ENCODE measurements around the gene ZNF23. TPM values are rescaled to one million over a fixed set of nuclear protein-coding genes. Genes with fewer than 3 reads are reported as not detected.

The ZNF23 gene
- total RNA-seq, 1 donor from 2014 or later: 18.2 TPM

- Mint-ChIP-seq H3K27me3 (ENCODE audit: insufficient read depth, low read depth) (no peaks in the 10 kb centered on the region), H3K36me3 (no peaks in the 10 kb centered on the region), H3K4me1 (peaks cover 13% of the 10 kb centered on the region), H3K4me3 (peak overlapping the region; percentile 92), H3K9me3 (no peaks in the 10 kb centered on the region), H3K27ac (peak overlapping the region; percentile 68)
- peaks cover 5% of the 10 kb centered on the region for H3K4me1 ChIP-seq
- peak overlapping the region; percentile 62 for H3K27ac ChIP-seq
- peak overlapping the region; percentile 74 for H3K9ac ChIP-seq
- DNase-seq (ENCODE audit: low spot score): peak; percentile 87
- no peaks in the 10 kb centered on the region for H3K27me3 ChIP-seq
- H3K4me2 ChIP-seq: peak overlapping the region; percentile 75
- H3K79me2 ChIP-seq (ENCODE audit: low read depth): peaks cover 9% of the 10 kb centered on the region
- H2AFZ ChIP-seq (replicated peaks): peak overlapping the region; percentile 98
- H3K36me3 ChIP-seq: no peaks in the 10 kb centered on the region
- peak overlapping the region; percentile 81 for H3K4me3 ChIP-seq
- H4K20me1 ChIP-seq (ENCODE audit: low read depth): no peaks in the 10 kb centered on the region
- no peaks in the 10 kb centered on the region for H3K9me3 ChIP-seq (ENCODE audit: low read depth)
- H3F3A ChIP-seq (ENCODE audit: low read depth): peaks cover 18% of the 10 kb centered on the region
- TF ChIP-seq EZH2 (IDR thresholded peaks at IDR 0.05): no peak
- TF ChIP-seq CTCF (IDR thresholded peaks at IDR 0.05): no peak
- no peak for TF ChIP-seq EZH2phosphoT487 (IDR thresholded peaks at IDR 0.05)
These were observed 22.2 kb upstream of the ZNF23 start for GRCh38 chr16:71484006-71484893.

DNA sequence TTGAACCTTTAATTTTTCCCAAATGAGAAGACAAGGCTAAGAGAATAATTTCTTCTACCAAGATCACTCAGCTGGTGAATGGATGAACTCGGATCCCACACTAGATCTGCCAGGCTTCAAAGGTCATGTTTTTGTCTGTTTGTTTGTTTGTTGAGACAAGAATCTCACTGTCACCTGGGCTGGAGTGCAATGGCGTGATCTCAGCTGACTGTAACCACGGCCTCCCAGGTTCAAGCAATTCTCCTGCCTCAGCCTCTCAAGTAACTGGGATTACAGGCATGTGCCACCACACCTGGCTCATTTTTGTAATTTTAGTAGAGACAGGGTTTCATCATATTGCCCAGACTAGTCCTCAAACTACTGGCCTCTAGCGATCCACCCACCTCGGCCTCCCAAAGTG is 20.5 kb upstream of the ZNF23 start:
- Mint-ChIP-seq H3K27me3 (ENCODE audit: insufficient read depth, low read depth) (no peaks in the 10 kb centered on the region), H3K4me1 (peaks cover 13% of the 10 kb centered on the region), H3K27ac (no peak overlapping the region), H3K4me3 (no peak overlapping the region), H3K36me3 (no peaks in the 10 kb centered on the region), H3K9me3 (no peaks in the 10 kb centered on the region)
- H3K9me3 ChIP-seq (ENCODE audit: low read depth): no peaks in the 10 kb centered on the region
- peaks cover 5% of the 10 kb centered on the region for H3K4me1 ChIP-seq
- H3K79me2 ChIP-seq (ENCODE audit: low read depth): peaks cover 9% of the 10 kb centered on the region
- H4K20me1 ChIP-seq (ENCODE audit: low read depth): no peaks in the 10 kb centered on the region
- no peak overlapping the region for H3K9ac ChIP-seq
- H3F3A ChIP-seq (ENCODE audit: low read depth): peaks cover 18% of the 10 kb centered on the region
- DNase-seq (ENCODE audit: low spot score): no peak
- no peak overlapping the region for H3K27ac ChIP-seq
- no peak overlapping the region for H3K4me3 ChIP-seq
- no peaks in the 10 kb centered on the region for H3K27me3 ChIP-seq
- H2AFZ ChIP-seq (replicated peaks): no peak overlapping the region
- no peak overlapping the region for H3K4me2 ChIP-seq
- H3K36me3 ChIP-seq: no peaks in the 10 kb centered on the region
- TF ChIP-seq EZH2 (IDR thresholded peaks at IDR 0.05) (no peak), EZH2phosphoT487 (IDR thresholded peaks at IDR 0.05) (no peak), CTCF (IDR thresholded peaks at IDR 0.05) (no peak)

DNA sequence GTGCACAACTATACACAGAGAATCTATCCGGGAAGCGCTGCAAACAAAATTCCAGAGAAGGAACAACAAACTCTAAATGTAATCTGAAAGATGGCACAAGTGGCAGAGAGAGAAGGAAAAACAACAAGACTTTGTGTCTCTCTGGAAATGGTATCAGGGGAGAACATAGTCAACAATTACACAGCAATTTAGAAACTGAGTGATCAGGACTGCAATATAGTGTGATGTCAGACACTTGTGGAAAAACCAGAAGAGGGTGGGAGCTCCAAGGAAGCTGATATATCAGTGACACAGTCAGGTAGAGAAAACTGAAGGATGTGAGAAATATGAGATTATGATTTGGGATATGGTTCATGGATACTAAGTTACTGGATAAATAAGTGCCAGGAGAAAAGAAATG is 18.9 kb upstream of the ZNF23 start:
- Histone ChIP-seq H3K4me2 (no peak overlapping the region), H3K4me1 (peaks cover 5% of the 10 kb centered on the region), H3K27me3 (no peaks in the 10 kb centered on the region), H3K4me3 (no peak overlapping the region), H3K36me3 (no peaks in the 10 kb centered on the region), H3K9me3 (ENCODE audit: low read depth) (no peaks in the 10 kb centered on the region), H3K79me2 (ENCODE audit: low read depth) (peaks cover 9% of the 10 kb centered on the region), H4K20me1 (ENCODE audit: low read depth) (no peaks in the 10 kb centered on the region), H2AFZ (replicated peaks) (no peak overlapping the region), H3K27ac (no peak overlapping the region), H3K9ac (no peak overlapping the region), H3F3A (ENCODE audit: low read depth) (peaks cover 18% of the 10 kb centered on the region)
- Mint-ChIP-seq H3K27ac (no peak overlapping the region), H3K4me1 (peaks cover 13% of the 10 kb centered on the region), H3K27me3 (ENCODE audit: insufficient read depth, low read depth) (no peaks in the 10 kb centered on the region), H3K36me3 (no peaks in the 10 kb centered on the region), H3K4me3 (no peak overlapping the region), H3K9me3 (no peaks in the 10 kb centered on the region)
- DNase-seq (ENCODE audit: low spot score): no peak
- TF ChIP-seq CTCF (IDR thresholded peaks at IDR 0.05) (no peak), EZH2phosphoT487 (IDR thresholded peaks at IDR 0.05) (no peak), EZH2 (IDR thresholded peaks at IDR 0.05) (no peak)

Measured in neural progenitor cell (in vitro differentiated cells).